H1 (cell line): Measurements from ENCODE around the gene TAMM41.

ENCODE experiments used
- ASH2L ChIP-seq: fragments of 200-600, 300-600 bp; sonication (generic); IDR thresholded peaks from one replicate; pipeline ENCODE4 v1.7.1; 2017; ENCODE audit warnings: low read length
- CREB1 ChIP-seq: IDR thresholded peaks from 2 replicates; pipeline ENCODE4 v1.6.1; 2012; ENCODE audit warnings: inconsistent platforms
- EZH2 ChIP-seq: fragments of 200-600 bp; sonication (generic); IDR thresholded peaks from 2 replicates; pipeline ENCODE4 v1.7.1; 2012; ENCODE audit warnings: low read depth, mild to moderate bottlenecking, moderate library complexity, low read length, inconsistent platforms; ENCODE audit not compliant: severe bottlenecking
- JUND ChIP-seq: IDR thresholded peaks from 2 replicates; pipeline ENCODE4 v1.6.1; 2011; ENCODE audit warnings: mild to moderate bottlenecking, improper control_type of control experiment, low read length
- POLR2A ChIP-seq, 2 experiments: IDR thresholded peaks; 1 replicate in 1 of 2; 2 replicates in 1 of 2; pipeline ENCODE4 v1.6.1; 2011; ENCODE audit warnings: low read depth in 2 of 2, low read length in 2 of 2, mild to moderate bottlenecking in 2 of 2; ENCODE audit errors: control extremely low read depth in 1 of 2
- POU5F1 ChIP-seq: IDR thresholded peaks from 2 replicates; pipeline ENCODE4 v1.6.1; 2011; ENCODE audit warnings: low read depth, mild to moderate bottlenecking, low read length, moderate library complexity
- TF ChIP-seq, protein P1 (sequence below), 3 experiments: IDR thresholded peaks; 1 replicate in 2 of 3; 2 replicates in 1 of 3; pipeline versions ENCODE4 v1.5.1 to v1.6.1; 2011; ENCODE audit warnings: low read length in 3 of 3, mild to moderate bottlenecking in 3 of 3, inconsistent platforms in 2 of 3, low read depth in 1 of 3, moderate library complexity in 1 of 3; ENCODE audit not compliant: insufficient read depth in 1 of 3; ENCODE audit errors: control extremely low read depth in 1 of 3

- TF ChIP-seq POU5F1 (no peak), EZH2 (no peak), CREB1 (no peak), POLR2A (IDR thresholded peaks at IDR 0.05; ENCODE audit: control extremely low read depth in 1 of 2, low read depth in 2 of 2, low read length in 2 of 2) (no peak), JUND (no peak), ASH2L (no peak)
- TF ChIP-seq, protein P1, sequence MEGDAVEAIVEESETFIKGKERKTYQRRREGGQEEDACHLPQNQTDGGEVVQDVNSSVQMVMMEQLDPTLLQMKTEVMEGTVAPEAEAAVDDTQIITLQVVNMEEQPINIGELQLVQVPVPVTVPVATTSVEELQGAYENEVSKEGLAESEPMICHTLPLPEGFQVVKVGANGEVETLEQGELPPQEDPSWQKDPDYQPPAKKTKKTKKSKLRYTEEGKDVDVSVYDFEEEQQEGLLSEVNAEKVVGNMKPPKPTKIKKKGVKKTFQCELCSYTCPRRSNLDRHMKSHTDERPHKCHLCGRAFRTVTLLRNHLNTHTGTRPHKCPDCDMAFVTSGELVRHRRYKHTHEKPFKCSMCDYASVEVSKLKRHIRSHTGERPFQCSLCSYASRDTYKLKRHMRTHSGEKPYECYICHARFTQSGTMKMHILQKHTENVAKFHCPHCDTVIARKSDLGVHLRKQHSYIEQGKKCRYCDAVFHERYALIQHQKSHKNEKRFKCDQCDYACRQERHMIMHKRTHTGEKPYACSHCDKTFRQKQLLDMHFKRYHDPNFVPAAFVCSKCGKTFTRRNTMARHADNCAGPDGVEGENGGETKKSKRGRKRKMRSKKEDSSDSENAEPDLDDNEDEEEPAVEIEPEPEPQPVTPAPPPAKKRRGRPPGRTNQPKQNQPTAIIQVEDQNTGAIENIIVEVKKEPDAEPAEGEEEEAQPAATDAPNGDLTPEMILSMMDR (IDR thresholded peaks at IDR 0.05; ENCODE audit: control extremely low read depth in 1 of 3, insufficient read depth in 1 of 3, low read depth in 1 of 3, low read length in 3 of 3) = no peak
Observed at GRCh38 chr3:11845651-11846050, 1.0 kb downstream of the TAMM41 start.
